Inflammatory macrophage treated with lipopolysaccharide for 4 hours (primary cell): ENCODE measurements around the gene GAB2.
"Not testable (repeated sequence)": the region's sequence is repeated elsewhere in the genome, so short reads cannot be mapped to it uniquely, and the experiment has no call there.

ENCODE experiments used
- DNase-seq: peaks from one replicate; pipeline ENCODE4 v3.0.0-alpha.2; 2020

GAB2 gene

DNA sequence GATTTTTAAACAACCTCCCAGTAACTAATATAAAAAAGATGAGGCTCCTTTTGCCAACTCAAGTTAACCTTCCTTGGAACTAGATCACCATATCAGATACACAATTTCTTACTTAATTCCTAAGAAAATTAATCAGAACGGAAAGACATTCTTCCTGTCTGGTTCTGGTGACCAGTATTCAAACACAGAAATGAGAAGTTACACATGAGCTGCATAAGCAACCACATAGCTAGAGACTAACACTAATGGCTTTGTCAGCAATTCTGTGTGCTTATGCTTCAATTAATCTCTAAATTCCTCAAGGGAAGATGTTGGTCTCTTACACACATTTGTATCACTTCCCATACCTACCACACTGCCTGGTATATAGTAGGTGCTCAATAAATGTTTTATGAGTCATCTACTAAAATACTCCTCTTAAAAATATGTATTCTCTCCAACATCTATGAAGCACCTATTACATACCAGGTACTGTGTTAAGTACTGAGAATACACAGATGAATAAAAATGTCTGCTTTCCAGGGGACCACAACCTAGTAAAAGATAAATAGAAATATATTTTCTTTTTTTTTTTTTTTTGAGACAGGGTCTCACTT, 54.5 kb downstream of the GAB2 start:
- peak; percentile 72 for DNase-seq

DNA sequence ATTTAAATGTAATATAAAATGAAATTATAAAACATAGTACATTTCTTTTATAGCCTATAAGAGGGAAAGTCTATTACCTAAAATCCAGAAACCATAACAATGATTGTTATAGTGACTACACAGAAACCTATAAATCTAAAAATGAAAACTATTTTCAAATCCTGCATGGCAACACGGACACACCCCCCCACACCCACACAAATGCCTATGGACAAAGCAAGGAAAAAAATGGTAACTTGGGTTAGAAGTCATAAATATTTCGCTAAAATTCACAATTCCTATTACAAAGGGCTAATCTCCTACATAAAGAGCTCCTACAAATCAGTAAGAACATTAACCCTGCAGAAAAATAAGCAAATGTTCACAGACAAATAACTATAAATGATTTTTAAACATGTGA, 56.4 kb downstream of the GAB2 start:
- no peak for DNase-seq

DNA sequence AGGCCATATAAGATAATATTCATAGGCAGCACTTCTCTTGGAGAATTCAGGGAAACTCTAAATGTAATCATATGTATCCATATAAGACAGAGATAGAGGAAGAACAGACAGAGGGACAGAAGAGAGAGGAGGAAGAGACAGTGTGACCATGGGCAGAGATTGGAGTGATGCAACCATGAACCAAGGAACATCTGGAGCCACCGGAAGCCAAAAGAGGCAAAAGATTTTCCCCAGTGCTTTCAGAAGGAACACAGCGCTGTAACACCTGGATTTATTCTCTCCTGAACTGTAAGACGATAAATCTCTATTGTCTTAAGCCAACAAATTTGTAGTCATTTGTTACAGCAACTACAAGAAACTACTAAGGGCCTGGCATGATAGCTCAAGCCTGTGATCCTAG, 57.7 kb downstream of the GAB2 start:
- DNase-seq, result no peak

DNA sequence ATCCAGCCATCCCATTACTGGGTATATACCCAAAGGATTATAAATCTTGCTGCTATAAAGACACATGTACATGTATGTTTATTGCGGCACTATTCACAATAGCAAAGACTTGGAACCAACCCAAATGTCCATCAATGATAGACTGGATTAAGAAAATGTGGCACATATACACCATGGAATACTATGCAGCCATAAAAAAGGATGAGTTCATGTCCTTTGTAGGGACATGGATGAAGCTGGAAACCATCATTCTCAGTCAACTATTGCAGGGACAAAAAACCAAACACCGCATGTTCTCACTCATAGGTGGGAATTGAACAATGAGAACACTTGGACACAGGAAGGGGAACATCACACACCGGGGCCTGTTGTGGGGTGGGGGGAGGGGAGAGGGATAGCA, 59.7 kb downstream of the GAB2 start:
- DNase-seq, result not testable (repeated sequence)

DNA sequence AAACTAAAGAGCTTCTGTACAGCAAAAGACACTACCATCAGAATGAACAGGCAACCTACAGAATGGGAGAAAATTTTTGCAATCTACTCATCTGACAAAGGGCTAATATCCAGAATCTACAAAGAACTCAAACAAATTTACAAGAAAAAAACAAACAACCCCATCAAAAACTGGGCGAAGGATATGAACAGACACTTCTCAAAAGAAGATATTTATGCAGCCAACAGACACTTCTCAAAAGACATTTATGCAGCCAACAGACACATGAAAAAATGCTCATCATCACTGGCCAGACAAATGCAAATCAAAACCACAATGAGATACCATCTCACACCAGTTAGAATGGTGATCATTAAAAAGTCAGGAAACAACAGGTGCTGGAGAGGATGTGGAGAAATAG, 60.2 kb downstream of the GAB2 start:
- not testable (repeated sequence) for DNase-seq

DNA sequence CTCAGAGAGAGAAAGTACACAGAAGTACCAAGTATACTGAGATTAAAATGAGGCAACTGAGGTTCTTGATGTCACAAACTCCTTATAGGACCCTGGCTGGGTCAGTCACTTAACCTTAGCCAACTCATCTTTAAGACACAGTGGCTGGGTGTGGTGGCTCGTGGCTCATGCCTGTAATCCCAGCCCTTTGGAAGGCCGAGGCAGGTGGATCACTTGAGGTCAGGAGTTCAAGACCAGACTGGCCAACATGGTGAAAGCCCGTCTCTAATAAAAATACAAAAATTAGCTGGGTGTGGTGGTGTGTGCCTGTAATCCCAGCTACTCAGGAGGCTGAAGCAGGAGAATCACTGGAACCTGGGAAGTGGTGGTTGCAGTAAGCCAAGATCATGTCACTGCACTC, 61.9 kb downstream of the GAB2 start:
- DNase-seq, result not testable (repeated sequence)

DNA sequence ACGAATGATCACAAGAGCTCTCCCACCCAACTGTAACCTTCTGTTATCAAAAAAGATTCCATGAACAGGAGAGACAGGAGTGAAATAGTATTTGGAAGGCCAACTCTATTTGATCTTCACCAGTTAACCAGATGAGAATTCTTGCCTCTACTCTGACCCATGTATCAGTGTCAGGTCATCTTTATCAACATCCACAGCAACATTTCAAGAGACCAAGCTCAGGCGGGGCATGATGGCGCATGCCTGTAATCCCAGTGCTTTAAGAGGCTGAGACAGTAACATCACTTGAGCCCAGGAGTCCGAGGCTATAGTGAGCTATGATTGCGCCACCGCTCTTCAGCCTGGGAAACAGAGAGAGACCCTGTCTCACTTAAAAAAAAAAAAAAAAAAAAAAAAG, 62.3 kb downstream of the GAB2 start:
- DNase-seq, result no peak

DNA sequence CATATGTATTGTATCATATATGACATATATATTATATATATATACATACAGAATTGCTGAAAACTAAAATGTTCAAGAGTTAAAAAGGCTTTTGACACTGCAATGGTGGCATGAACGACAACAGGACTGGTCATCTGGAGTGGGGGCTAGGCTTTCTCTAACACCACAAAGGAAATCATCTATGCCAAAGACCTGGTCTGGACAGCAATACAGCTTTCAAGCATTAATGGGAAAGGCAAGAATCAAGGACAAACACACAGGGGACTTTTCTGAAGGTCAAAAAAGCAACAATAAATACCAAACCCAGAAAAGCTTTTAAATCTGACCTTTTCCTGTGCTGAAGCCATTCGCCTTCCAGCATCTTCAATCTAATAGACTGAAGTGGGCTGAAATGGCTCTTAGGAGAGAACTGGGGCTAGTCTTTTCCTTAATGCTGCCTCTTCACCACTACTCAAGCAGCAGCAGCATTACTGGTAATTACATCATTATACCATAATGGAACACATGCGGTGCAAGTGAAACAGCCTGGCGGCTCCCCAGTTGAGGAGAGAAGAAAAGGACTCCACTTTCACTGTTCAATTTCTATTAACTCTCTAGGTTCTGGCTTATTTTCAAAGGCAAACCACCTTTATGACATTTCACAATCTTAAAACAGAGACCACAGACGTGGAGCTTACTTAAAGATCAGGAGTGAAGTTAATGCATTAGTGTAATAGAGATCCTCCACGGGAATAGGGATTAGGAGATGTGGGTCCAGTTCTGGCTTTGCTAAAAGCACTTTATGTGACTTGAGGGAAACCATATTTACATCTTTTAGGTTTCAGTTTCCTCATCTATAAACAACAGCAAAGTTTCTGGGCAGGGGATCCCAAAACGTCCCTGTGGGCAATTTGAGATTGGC, 63.0 kb downstream of the GAB2 start:
- DNase-seq, result peak; percentile 36

DNA sequence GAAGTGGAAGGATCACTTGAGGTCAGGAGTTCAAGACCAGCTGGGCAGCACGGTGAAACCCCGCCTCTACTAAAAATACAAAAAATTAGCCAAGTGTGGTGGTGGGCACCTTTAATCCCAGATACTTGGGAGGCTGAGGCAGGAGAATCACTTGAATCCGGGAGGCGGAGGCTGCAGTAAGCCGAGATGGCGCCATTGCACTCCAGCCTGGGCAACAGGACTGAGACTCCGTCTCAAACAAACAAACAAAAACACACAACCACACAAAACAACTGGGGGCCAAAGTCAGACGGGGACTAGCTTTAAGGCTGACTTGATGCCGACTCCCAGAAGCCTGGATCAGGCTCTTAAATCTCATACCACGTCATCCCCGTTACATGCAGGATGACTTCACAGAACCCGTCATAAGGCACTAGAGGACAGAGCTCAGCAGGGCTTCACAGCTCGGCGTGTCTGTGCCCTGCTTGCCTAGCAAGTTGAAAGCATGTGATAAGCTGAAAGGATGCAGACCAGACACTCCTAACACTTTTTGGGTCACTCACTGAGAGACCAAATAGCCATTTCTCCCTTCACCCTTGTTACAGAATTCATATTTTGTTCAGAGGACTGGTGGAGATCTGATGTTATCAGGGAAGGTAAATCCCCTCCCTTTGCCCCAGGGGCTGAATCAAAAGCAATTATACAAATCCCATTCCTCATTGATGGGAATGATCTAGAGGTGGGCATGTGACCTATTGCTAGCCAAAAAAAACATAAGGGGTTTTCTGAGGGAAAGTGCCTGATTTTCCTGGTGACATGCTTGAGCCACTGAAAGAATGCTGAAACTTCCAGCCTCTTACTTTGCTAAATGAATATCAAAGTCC, 65.4 kb downstream of the GAB2 start:
- DNase-seq, result peak; percentile 45

DNA sequence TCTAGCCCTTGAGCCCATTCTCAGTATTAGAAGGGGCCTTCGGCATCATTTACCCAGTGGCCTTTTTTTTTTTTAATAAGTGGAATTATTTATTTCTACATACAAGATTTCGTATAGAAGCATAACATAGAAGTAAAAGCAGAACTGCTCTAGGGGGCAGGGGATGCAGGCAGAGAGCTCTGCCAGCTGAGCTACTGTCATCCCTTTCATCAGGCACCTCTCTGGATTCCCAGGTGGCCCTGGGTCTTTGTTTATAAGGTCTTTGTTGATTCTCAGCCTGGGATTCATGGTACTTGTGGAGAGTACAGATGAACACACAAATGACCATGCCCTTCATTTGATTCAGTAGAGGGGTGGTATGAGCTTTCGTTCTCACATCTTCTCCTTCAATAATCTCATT, 66.4 kb downstream of the GAB2 start:
- DNase-seq, result peak; percentile 39

DNA sequence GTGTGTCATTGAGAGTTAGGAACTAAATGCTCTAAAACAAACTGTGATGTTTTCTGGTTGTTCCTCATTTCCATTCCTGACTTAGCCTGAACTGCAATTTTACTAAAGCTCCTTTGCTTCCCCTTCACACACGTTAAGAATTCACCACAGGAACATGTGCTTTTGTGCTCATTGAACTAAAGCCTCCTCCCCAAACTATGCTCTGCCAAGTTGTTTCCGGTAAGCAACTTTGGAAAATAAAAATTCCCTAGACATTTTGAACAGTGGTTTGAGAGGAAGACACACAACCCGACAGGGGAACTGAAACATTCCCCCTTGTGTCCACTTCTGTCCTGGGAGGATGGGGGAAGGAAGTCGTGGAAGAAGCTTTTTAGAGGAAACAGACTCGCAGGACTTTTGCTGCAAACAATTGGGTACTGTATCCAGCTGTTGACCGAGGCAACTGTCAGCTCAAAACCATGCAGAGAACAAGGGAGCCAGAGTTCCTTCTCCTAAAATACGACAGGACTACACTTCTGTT, 66.9 kb downstream of the GAB2 start:
- DNase-seq, result peak; percentile 81

DNA sequence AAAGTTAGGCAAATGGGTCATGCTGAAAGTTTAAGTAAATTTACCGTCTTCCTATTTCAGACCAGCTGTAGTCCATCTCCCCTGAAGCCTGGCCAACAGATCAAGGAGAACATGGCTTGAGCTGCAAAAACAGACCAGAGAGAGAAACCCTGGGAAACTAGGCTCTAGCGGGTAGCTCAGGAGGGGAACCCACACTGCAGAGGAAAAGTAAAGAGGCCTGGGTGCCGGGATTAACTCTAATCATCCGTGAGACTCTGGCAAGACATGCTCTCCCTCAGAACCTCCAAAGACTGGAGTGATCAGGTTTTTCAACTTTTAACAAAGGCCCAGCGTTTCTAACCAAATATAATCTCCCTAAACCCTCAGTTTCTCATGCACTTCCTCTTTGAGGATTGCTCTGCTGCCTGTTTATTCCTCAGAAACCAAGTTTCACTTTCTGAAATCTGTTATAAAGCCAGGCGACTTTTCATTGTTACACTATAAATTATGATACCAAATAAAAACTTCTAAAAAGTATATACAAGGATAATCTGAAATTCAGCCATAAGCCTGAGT, 67.5 kb downstream of the GAB2 start:
- peak; percentile 67 for DNase-seq

DNA sequence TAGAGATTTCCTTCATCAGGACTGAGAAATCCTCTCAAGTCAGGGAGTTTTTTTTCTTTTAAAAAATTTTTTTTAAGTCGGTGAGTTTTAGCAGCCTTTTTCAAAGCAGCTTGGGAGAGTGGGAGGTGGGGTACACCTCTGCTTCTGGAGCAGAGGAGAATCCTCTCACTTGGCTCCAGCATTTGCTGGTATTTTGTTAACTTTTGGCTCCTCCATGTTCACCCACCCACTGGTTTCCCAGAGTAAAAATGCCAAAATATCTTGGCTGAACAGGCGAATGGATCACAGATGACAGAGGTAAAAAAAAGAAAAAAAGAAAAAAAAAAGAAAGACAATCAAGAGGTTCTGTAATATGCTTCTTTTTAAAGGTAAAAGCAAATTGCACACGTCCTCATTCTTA, 68.0 kb downstream of the GAB2 start:
- no peak for DNase-seq

DNA sequence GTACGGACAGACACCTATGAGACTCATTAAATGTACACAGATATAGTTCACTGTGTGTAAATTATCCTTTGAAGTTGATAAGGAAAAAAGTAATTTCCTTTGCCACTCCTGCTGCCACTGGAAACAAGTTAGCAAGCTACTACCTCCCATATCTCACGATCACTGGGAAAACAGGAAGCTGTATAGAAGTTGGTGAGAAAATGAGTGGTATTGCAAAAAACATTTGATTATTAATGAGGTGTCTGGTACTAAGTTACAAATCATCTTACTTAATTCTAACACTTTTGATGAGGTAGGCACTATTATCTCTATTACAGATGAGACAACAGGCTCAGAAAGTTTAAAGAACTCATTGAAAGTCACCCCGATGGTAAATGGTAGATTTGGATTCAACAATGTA, 68.5 kb downstream of the GAB2 start:
- peak; percentile 77 for DNase-seq

DNA sequence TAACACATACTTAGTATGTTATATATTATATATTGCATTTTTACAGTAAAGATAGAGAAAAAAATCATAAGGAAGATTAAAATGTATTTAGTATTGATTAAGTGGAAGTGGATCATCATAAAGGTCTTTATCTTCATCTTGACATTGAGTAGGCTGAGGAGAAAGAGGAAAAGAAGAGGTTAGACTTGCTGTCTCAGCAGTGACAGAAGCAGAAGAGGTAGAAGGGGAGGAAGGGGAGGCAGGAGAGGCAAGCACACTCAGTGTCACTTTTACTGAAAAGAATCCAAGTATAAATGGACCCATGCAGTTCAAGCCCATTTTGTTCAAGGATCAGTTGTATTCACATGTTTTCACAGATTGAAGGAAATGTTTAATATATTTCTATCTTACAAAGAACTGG, 69.7 kb downstream of the GAB2 start:
- DNase-seq, result no peak

DNA sequence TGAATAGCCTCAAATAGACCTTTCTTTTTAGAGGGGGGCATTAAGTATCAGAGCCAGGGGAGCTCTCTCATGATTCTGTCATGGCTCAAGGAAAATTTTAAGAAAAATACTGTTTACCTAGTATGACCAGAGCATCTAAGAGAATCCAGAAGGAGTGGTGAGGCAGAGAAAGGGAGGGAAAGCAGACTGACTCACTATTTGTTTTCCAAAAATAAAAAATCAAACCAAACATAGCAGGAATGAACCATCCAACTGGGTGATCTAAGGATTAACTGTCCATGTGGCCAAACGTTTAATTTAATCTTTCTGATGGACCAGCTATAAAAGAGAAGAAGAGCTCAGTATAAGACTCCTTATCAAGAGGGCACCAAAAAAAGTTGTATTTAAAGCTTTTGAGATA, 70.8 kb downstream of the GAB2 start:
- no peak for DNase-seq

DNA sequence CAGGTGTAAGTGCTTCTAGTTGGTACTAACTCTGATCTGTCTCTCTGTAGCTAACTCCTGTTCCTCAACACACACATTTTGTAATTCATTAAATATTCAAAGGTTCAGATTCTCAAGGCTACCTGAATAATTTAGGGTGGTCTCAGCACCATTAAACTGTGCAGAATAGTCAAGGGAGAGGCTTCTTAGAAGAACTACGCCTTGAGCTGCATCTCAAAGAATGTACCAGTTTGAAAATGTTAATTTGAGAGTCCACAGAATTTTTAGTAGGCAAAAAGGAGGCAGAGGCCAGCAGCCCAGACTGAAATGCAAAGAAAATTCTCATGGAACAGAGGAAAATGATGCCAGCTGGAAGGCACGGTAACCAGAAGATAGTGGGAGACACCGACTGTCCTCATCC, 72.2 kb downstream of the GAB2 start:
- DNase-seq, result no peak

DNA sequence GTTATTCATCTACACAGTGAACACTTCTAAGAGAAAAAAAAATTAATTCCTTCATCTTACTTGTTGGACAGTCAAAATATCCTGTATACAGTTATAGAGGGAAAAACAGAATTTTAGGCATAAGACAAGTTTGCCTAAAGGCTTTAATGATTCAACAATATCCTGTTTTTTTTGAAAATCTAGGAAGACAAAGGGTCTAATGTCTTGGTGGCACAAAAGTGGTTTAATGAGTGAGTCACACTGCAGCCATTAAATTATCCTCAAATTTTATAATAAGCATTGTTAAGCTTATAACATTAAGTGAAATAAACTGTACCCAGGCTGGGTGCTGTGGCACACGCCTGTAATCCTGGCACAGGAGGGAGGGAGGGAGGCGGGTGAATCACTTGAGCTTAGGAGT, 72.9 kb downstream of the GAB2 start:
- no peak for DNase-seq

DNA sequence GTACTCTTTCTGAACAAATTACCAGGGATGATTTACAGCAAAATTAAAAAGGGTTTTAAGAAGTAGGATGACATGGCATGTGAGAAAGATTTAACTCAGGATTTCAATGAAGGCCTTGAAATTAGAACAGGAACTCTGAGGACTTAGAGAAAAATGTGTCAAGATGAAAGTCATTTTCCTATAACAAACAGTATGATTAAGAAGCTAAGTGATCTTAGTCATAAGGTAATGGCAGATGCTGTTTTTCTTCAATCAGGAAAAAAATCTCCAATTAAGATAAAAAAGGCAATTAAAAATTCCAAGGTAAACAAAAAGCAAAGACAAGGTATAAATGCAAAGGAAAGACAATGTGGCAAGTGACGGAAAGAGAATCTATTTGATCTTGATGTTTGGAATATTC, 73.5 kb downstream of the GAB2 start:
- DNase-seq, result no peak

DNA sequence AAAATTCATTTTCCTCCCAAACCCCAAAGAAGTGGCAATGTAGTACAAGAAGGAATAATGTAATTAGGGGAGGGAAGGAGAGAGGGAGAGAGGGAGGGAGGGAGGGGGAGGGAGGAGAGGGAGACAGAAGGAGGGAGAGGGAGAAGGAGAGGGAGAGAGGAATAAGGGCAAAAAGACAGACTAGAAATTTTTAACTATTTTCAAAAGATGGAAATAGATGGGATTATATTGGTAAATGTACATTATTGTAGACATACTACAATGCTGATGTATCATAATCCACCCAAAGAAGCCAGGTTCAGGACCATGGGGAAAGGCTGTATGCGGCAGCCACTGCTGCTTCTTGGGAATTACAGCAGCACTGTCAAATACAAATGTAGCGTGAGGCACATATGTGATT, 74.3 kb downstream of the GAB2 start:
- DNase-seq, result no peak

DNA sequence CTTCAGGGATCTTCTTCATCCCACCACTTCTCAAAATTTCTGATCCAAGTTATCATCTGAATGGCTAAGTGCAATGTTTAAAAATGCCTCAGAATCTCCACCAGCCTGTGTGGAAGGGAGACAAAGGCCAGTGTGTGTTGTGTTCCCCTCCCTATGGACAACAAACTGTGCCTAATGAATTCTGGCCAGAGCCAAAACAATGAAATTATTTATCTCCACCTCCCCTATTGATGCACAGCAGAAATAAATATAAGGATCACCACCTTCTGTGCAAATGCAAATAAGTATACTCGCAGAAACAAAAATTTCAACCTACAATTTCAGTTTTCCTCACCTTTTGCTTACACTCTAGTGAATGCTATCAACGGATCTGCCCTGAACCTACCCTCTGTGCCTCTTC, 75.8 kb downstream of the GAB2 start:
- DNase-seq, result no peak

DNA sequence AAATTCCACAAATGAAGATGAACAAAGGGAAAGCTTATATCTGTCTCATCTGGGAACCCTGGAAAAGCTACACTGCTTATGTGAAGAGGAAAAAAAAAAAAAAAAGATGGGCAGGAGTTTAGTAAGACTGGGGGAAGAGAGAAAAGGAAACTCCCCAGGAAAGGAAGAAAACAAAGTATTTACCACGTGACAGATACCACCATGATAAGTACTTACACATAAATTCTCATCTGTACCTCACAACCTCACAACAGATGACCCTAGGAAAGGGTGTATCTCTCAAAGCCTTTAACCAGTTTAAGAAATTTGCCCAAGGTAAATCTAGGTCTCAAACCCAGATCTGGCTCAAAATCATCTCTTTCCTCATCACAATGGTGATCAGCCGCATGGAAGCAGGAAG, 77.1 kb downstream of the GAB2 start:
- DNase-seq, result no peak

DNA sequence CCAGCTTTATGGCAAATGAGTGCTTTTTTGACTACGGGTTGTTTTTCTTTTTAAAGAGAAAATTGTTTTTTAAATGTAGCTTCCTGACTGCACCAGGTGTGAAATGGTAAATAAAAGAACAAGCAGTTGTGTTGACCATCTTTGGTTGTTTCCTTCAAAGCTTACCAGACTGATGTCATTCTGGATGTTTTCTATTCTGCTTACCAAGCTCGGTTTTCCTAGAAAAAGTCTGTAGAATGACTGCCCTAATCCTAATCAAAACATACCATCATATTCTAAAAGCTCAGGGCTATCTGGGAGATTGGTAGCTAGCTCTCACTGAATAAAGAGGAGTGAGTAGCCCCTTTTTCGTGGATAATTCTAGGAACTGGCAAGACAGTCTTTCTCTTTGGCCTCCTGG, 77.7 kb downstream of the GAB2 start:
- no peak for DNase-seq
